ENCODE measurements around the gene PPP1R10.
A peak's percentile ranks its signal among the peaks of the same experiment; 100 is the strongest.

The PPP1R10 gene

GRCh38 chr6:30562470-30563425 lies 54.3 kb downstream of the PPP1R10 start:
- ATAC-seq (ENCODE audit: low read depth) (no peak), DNase-seq (ENCODE audit: low spot score) (no peak)
- Histone ChIP-seq H3K27ac (ENCODE audit: poor library complexity, severe bottlenecking) (no peak overlapping the region), H3K9me3 (ENCODE audit: severe bottlenecking) (no peaks in the 10 kb centered on the region), H3K4me1 (ENCODE audit: insufficient read depth, poor library complexity, severe bottlenecking) (peaks cover 6% of the 10 kb centered on the region), H3K4me3 (ENCODE audit: severe bottlenecking) (no peak overlapping the region), H3K27me3 (ENCODE audit: insufficient read depth, poor library complexity, severe bottlenecking) (no peaks in the 10 kb centered on the region), H3K36me3 (ENCODE audit: low read depth) (peaks cover 32% of the 10 kb centered on the region)
- no peak for TF ChIP-seq CTCF (IDR thresholded peaks at IDR 0.05; ENCODE audit: poor library complexity, severe bottlenecking)

GRCh38 chr6:30560930-30561329 lies 56.1 kb downstream of the PPP1R10 start:
- Histone ChIP-seq H3K9me3 (ENCODE audit: severe bottlenecking) (no peaks in the 10 kb centered on the region), H3K4me3 (ENCODE audit: severe bottlenecking) (no peak overlapping the region)
- TF ChIP-seq CTCF (IDR thresholded peaks at IDR 0.05; ENCODE audit: poor library complexity, severe bottlenecking), result no peak

GRCh38 chr6:30557683-30557981 lies 59.4 kb downstream of the PPP1R10 start:
- ATAC-seq (ENCODE audit: low read depth) (no peak), DNase-seq (ENCODE audit: low spot score) (no peak)
- Histone ChIP-seq H3K27me3 (ENCODE audit: insufficient read depth, poor library complexity, severe bottlenecking) (no peaks in the 10 kb centered on the region), H3K27ac (ENCODE audit: poor library complexity, severe bottlenecking) (peak overlapping the region; percentile 82), H3K4me3 (ENCODE audit: severe bottlenecking) (peak overlapping the region; percentile 98), H3K36me3 (ENCODE audit: low read depth) (peaks cover 46% of the 10 kb centered on the region), H3K9me3 (ENCODE audit: severe bottlenecking) (no peaks in the 10 kb centered on the region), H3K4me1 (ENCODE audit: insufficient read depth, poor library complexity, severe bottlenecking) (peaks cover 6% of the 10 kb centered on the region)
- TF ChIP-seq CTCF (IDR thresholded peaks at IDR 0.05; ENCODE audit: poor library complexity, severe bottlenecking), result no peak

More at GRCh38 chr6:30560930-30561329, 56.1 kb downstream of the PPP1R10 start:
- DNase-seq (ENCODE audit: low spot score) (no peak), ATAC-seq (ENCODE audit: low read depth) (no peak)
- peaks cover 32% of the 10 kb centered on the region for H3K36me3 ChIP-seq (ENCODE audit: low read depth)
- no peak overlapping the region for H3K27ac ChIP-seq (ENCODE audit: poor library complexity, severe bottlenecking)
- H3K27me3 ChIP-seq (ENCODE audit: insufficient read depth, poor library complexity, severe bottlenecking), result no peaks in the 10 kb centered on the region
- H3K4me1 ChIP-seq (ENCODE audit: insufficient read depth, poor library complexity, severe bottlenecking), result peaks cover 6% of the 10 kb centered on the region

GRCh38 chr6:30556906-30557682 lies 59.9 kb downstream of the PPP1R10 start, which contains the start of gene PRR3:
Gene PRR3 (plus strand): TSS chr6:30557295. CDS start chr6:30557345, 50 bp downstream.
- H3K9me3 ChIP-seq (ENCODE audit: severe bottlenecking), result no peaks in the 10 kb centered on the region
- no peak for TF ChIP-seq CTCF (IDR thresholded peaks at IDR 0.05; ENCODE audit: poor library complexity, severe bottlenecking)
- H3K27ac ChIP-seq (ENCODE audit: poor library complexity, severe bottlenecking), result peak within 1 kb of the TSS; percentile 82
- DNase-seq (ENCODE audit: low spot score) (peak; percentile 93), ATAC-seq (ENCODE audit: low read depth) (peak; percentile 61)
- peaks cover 46% of the 10 kb centered on the region for H3K36me3 ChIP-seq (ENCODE audit: low read depth)
- peak within 1 kb of the TSS; percentile 98 for H3K4me3 ChIP-seq (ENCODE audit: severe bottlenecking)
- H3K4me1 ChIP-seq (ENCODE audit: insufficient read depth, poor library complexity, severe bottlenecking), result peaks cover 6% of the 10 kb centered on the region
- H3K27me3 ChIP-seq (ENCODE audit: insufficient read depth, poor library complexity, severe bottlenecking), result no peaks in the 10 kb centered on the region
